NCI-H2227 (cell line): Measurements from ENCODE around the gene P2RX5.
A peak's percentile ranks its signal among the peaks of the same experiment; 100 is the strongest.
"Not testable (repeated sequence)": the region's sequence is repeated elsewhere in the genome, so short reads cannot be mapped to it uniquely, and the experiment has no call there.

Experiments used
- DNase-seq: peaks from one replicate; lab custom pipeline; 2025; ENCODE audit not compliant: unreplicated experiment; lab: John Stamatoyannopoulos, UW

Gene P2RX5

GRCh38 chr17:3695723-3696411 lies at the start of gene P2RX5:
Gene P2RX5, minus strand, starts transcription at chr17:3696155. Its CDS starts 150 bp downstream, at chr17:3696005.
- peak; percentile 17 for DNase-seq

DNA sequence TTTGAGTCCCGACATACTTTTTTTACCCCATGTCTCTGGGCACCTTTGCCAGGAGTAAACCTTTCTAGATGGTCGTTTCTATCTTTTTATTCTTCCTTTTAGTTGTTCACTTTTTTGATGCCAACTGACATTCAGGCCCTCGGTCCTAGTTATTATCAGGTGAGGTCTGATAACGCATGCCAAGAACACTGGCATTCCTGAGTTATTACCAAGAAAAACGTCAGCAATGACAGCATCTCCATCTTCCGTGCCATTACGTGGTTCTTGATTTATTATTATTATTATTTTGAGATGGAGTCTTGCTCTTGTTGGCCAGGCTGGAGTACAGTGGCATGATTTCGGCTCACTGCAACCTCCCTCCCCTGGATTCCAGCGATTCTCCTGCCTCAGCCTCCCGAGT lies 49.1 kb upstream of the P2RX5 start:
- DNase-seq = no peak

GRCh38 chr17:3744014-3744413 lies 48.1 kb upstream of the P2RX5 start:
- DNase-seq = no peak

DNA sequence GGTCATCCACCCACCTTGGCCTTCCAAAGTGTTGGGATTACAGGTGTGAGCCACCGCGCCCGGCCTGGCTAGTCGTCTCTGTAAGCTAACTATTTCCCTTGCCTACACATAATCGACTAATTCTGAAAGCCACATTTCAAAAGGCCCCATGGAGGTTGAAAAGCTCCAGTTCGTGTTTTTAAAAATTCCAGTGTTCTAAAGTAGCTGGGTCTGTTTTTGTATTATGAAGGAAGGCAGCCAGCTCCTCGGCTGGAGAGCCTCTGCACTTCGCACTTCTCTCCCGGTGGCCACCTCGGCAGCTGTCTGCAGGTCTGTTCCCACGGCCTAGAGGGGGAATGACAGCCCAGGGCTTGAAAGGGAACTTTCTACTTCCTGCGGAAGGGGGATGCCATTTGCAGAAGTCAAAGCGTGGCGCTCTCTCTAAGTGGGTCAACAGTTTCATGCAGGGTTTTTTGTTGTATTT lies 44.7 kb upstream of the P2RX5 start:
- DNase-seq = no peak

DNA sequence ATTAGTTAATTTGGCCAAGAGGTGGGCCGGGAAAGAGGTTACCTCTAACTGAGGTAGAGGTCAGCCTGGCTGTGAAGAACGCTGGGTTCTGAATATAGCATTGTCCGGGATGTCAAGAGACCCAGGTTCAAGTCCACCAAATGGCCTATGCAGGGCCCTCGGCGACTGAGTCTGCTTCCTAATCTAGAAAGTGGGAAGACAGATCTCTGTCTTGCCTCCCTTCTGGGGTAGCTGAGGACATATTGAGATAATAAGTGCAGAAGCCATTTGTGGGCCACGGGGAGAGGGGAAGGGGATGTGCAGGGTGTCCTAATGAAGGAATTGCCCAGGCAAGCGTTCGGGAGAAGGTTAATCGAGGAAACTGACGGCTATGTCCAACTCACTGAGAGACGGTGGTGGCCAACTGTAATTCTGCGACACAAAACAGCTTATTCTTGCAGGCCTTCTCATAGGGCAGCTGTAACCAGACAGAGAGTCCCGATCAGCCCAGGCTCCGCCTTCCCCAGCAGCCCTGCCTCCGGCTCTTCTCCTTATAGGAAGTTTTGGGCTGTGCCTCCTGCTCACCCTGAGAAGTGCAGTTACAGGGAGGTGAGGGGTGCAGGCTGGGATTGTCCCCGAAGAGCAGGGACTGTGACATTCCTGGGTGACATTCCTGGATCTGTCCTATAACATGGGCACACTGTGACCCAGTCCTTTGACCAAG lies 43.6 kb upstream of the P2RX5 start:
- DNase-seq = no peak

- DNase-seq = peak; percentile 22
Observed at GRCh38 chr17:3738562-3739295, 42.8 kb upstream of the P2RX5 start.

DNA sequence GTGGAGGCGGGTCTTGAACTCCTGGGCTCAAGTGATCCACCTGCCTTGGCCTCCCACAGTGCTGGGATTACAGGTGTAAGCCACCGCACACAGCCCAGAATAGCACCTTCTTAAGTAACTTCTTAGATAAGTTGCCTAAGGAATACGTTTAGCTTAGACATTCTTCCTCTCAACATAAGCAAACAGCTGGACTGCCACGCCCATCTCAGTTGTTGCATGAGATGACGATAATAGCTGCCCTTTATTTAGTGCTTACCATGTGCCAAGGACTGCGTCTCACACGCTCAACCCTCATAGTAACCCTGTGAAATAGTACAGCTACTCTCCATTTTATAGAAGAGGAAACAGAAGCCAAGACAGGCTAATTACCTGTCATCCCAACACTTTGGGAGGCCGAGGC lies 39.6 kb upstream of the P2RX5 start:
- no peak for DNase-seq

- not testable (repeated sequence) for DNase-seq
Observed at GRCh38 chr17:3734911-3735276, 38.9 kb upstream of the P2RX5 start.

GRCh38 chr17:3732210-3732621 lies 36.3 kb upstream of the P2RX5 start:
- DNase-seq = no peak

GRCh38 chr17:3730881-3731429 lies 35.0 kb upstream of the P2RX5 start:
- DNase-seq = no peak

DNA sequence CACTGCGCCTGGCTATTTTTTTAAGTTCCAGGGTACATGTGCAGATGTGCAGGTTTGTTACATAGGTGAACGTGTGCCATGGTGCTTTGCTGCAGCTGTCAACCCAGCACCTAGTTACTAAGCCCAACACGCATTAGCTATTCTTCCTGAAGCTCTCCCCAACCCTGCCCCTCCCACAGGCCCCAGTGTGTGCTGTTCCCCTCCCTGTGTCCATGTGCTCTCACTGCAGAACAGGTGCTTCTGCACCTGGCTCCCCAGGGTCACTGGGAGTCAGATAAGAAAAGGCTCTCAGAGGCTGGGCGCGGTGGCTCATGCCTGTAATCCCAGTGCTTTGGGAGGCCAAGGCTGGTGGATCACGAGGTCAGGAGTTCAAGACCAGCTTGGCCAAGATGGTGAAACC lies 33.9 kb upstream of the P2RX5 start:
- DNase-seq = no peak

GRCh38 chr17:3728099-3728498 lies 32.1 kb upstream of the P2RX5 start:
- not testable (repeated sequence) for DNase-seq

DNA sequence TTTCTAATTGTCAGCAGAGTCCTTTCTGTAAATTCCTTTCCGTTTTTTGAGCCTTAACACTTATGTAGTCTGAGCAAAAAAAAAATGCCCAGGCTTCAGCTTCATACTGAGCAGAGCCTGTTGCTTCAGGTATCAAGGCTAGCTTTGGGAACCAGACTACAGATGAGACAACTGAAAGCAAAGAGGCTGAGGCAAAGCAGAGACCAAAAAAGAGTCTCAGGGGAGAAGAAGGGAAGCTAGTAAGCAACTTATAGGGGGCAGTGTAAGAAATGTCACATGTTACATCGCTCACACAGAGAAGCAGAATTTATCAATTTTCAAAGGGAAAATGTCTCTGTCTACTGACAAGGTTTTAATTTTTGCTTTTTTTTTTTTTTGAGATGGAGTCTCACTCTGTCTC lies 31.1 kb upstream of the P2RX5 start:
- no peak for DNase-seq

DNA sequence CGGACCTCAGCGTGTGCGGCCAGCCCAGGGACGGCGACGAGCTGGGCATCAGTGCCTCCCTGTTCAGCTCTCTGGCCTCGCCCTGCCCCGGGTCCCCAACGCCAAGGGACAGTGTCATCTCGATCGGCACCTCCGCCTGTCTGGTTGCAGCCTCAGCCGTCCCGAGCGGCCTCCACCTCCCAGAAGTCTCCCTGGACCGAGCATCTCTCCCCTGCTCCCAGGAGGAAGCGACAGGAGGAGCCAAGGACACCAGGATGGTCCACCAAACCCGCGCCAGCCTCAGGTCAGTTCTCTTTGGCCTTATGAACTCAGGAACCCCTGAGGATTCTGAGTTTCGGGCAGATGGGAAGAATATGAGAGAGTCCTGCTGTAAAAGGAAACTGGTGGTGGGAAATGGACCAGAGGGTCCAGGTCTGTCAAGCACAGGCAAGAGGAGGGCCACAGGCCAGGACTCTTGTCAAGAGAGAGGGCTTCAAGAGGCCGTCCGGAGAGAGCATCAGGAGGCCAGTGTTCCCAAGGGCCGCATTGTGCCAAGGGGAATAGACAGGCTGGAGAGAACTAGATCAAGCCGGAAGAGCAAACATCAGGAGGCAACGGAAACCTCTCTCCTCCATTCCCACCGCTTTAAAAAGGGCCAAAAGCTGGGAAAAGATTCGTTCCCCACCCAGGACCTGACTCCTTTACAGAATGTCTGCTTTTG lies 28.6 kb upstream of the P2RX5 start:
- DNase-seq = no peak

DNA sequence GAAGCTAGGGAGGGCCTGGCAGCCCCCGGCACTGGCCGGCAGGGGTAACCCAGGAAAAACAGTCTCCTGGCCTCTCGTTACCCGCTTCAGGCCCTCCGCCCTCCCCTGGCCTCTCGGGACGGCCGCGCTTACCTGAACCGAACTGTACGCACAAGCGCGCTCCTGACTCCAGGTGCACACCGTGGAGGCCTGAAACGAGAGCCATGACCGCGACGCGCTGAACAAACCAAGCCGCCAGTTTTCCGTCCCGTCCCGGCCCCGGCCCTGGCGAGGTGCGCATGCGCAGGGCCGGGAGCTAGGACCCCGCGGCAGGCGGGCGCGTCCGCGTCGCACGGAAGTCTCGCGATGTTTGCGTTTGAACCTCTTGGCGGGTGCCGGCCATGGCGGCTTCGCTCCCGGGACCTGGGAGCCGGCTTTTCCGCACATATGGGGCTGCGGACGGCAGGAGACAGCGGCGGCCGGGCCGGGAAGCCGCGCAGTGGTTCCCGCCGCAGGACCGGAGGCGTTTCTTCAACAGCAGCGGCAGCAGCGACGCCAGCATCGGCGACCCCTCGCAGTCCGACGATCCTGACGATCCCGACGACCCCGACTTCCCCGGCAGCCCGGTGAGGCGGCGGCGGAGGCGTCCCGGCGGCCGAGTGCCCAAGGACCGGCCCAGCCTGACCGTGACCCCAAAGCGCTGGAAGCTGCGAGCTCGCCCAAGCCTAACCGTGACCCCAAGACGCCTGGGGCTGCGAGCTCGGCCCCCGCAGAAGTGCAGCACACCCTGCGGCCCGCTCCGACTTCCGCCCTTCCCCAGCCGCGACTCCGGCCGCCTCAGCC lies 27.8 kb upstream of the P2RX5 start, which contains the start of gene HASPIN:
TSS of gene HASPIN (plus strand) at position 348 of the 822 bp plus-strand sequence. CDS start at position 381, 33 bp downstream.
- peak; percentile 95 for DNase-seq

DNA sequence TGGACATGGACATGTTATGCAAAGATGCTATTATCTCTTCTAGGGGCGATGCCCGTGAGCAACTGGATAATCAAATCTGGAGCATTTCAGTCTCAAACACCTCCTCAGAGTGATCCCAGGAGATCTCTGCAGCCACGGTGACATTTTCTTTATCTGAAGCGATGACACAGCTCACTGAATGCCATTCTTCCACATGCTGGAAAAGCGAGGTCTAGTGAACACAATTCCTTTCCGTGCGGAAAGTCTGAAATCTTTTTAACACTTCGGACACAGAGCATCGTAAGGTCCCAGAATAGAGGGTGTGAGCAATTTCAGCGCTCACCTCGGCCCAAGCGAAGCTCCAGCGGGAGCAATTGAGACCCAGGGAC lies 27.2 kb upstream of the P2RX5 start:
- no peak for DNase-seq

GRCh38 chr17:3722716-3723115 lies 26.8 kb upstream of the P2RX5 start:
- DNase-seq = no peak

- no peak for DNase-seq
Observed at GRCh38 chr17:3719265-3719664, 23.3 kb upstream of the P2RX5 start.

DNA sequence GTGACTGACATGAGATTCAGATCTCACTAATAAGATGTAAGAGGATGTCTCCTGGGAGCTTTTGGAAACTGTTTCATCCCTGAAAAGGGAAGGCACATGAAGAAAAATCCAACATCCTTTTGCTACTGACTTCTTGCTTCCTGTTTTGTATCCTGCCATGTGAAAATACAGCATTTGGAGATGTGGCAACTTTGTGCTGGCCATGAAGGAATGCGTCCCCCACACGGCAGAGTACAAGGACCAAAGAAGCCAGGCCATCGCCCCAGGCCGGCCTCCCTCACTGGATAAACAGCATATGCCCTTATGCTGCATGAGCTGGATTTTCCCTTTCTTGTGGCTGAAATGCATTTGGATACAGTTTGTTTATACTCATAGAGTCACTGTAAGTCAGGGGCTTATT lies 22.2 kb upstream of the P2RX5 start:
- no peak for DNase-seq

GRCh38 chr17:3715296-3715695 lies 19.3 kb upstream of the P2RX5 start:
- no peak for DNase-seq
